Stimulated activated naive CD8-positive, alpha-beta T cell treated with anti-CD3 and anti-CD28 coated beads, Interleukin-15, amount 100 ng/mL, for 72 hours (primary cell): Measurements from ENCODE around the gene PPP1R11.
A peak's percentile ranks its signal among the peaks of the same experiment; 100 is the strongest.
"Not testable (repeated sequence)": the region's sequence is repeated elsewhere in the genome, so short reads cannot be mapped to it uniquely, and the experiment has no call there.

Experiments used
- ATAC-seq: fragments of 150-1000 bp; cut with Tn5 transposase; 2 replicates; pipeline ENCODE4 v1.10.0; 2021; ENCODE audit warnings: mild to moderate bottlenecking, moderate library complexity
- DNase-seq, 2 donors: peaks; one replicate each; pipeline ENCODE4 v3.0.0; 2021 to 2022
- H3K27ac Mint-ChIP-seq, 2 donors: one replicate each; pipeline ENCODE4 v1.8.0; 2022; ENCODE audit warnings: mild to moderate bottlenecking in 2 of 2, mixed read lengths in 2 of 2, moderate library complexity in 2 of 2
- H3K27me3 Mint-ChIP-seq: one replicate; pipeline ENCODE4 v1.8.0; 2022; ENCODE audit warnings: mixed read lengths
- H3K4me1 Mint-ChIP-seq: one replicate; pipeline ENCODE4 v1.8.0; 2022; ENCODE audit warnings: mild to moderate bottlenecking, mixed read lengths
- H3K4me3 Mint-ChIP-seq, 2 donors: one replicate each; pipeline ENCODE4 v1.8.0; 2022; ENCODE audit warnings: mild to moderate bottlenecking in 2 of 2, mixed read lengths in 2 of 2, moderate library complexity in 1 of 2
- H3K9me3 Mint-ChIP-seq, 2 donors: one replicate each; pipeline ENCODE4 v1.8.0; 2022; ENCODE audit warnings: mixed read lengths in 2 of 2

Gene PPP1R11

GRCh38 chr6:30101444-30102413 lies 34.7 kb downstream of the PPP1R11 start:
- Mint-ChIP-seq H3K4me3 (peak overlapping the region; percentile 71 to 78), H3K4me1 (peaks cover 57% of the 10 kb centered on the region), H3K9me3 (no peaks in the 10 kb centered on the region), H3K27me3 (peaks cover 86% of the 10 kb centered on the region), H3K27ac (peak overlapping the region in 1 of 2 donors; percentile 37)
- ATAC-seq (peak; percentile 57), DNase-seq (peak; percentile 46 to 54)

- H3K4me1 Mint-ChIP-seq: peaks cover 52% of the 10 kb centered on the region
- H3K4me3 Mint-ChIP-seq: peak overlapping the region; percentile 78 to 90
- DNase-seq (no peak), ATAC-seq (peak; percentile 60)
- H3K27ac Mint-ChIP-seq: no peak overlapping the region
- no peaks in the 10 kb centered on the region for H3K9me3 Mint-ChIP-seq
- H3K27me3 Mint-ChIP-seq: peaks cover 84% of the 10 kb centered on the region
Observed at GRCh38 chr6:30102414-30102969, 35.5 kb downstream of the PPP1R11 start.

GRCh38 chr6:30102970-30103871 lies 36.2 kb downstream of the PPP1R11 start:
- no peaks in the 10 kb centered on the region for H3K9me3 Mint-ChIP-seq
- peak overlapping the region; percentile 77 to 90 for H3K4me3 Mint-ChIP-seq
- H3K27ac Mint-ChIP-seq: peak overlapping the region in 1 of 2 donors; percentile 68
- H3K4me1 Mint-ChIP-seq: peaks cover 52% of the 10 kb centered on the region
- H3K27me3 Mint-ChIP-seq: peaks cover 84% of the 10 kb centered on the region
- peak; percentile 81 to 83 for DNase-seq
- peak; percentile 90 for ATAC-seq

GRCh38 chr6:30103872-30104179 lies 36.8 kb downstream of the PPP1R11 start:
- no peak for ATAC-seq
- DNase-seq: no peak
- Mint-ChIP-seq H3K4me1 (peaks cover 52% of the 10 kb centered on the region), H3K27me3 (peaks cover 84% of the 10 kb centered on the region), H3K9me3 (no peaks in the 10 kb centered on the region), H3K27ac (no peak overlapping the region), H3K4me3 (peak overlapping the region; percentile 77 to 90)

- Mint-ChIP-seq H3K9me3 (no peaks in the 10 kb centered on the region), H3K4me3 (no peak overlapping the region), H3K4me1 (peaks cover 52% of the 10 kb centered on the region), H3K27ac (no peak overlapping the region), H3K27me3 (peaks cover 81% of the 10 kb centered on the region)
- no peak for DNase-seq
- ATAC-seq: no peak
Observed at GRCh38 chr6:30104661-30105060, 37.7 kb downstream of the PPP1R11 start.

GRCh38 chr6:30111266-30111856 lies 44.4 kb downstream of the PPP1R11 start:
- H3K9me3 Mint-ChIP-seq: no peaks in the 10 kb centered on the region
- ATAC-seq (no peak), DNase-seq (no peak)
- peak overlapping the region in 1 of 2 donors; percentile 16 for H3K27ac Mint-ChIP-seq
- peaks cover 72% of the 10 kb centered on the region for H3K27me3 Mint-ChIP-seq
- peaks cover 29% of the 10 kb centered on the region for H3K4me1 Mint-ChIP-seq
- no peak overlapping the region for H3K4me3 Mint-ChIP-seq

GRCh38 chr6:30112402-30112994 lies 45.5 kb downstream of the PPP1R11 start:
- Mint-ChIP-seq H3K4me3 (peak overlapping the region in 1 of 2 donors; percentile 40), H3K27ac (peak overlapping the region in 1 of 2 donors; percentile 28), H3K9me3 (no peaks in the 10 kb centered on the region), H3K4me1 (peaks cover 28% of the 10 kb centered on the region), H3K27me3 (peaks cover 64% of the 10 kb centered on the region)
- ATAC-seq: no peak
- DNase-seq: no peak

GRCh38 chr6:30113003-30113759 lies 46.2 kb downstream of the PPP1R11 start, which contains the start of gene TRIM31:
TSS of gene TRIM31 (minus strand) at chr6:30113090. CDS start at chr6:30112805, 285 bp downstream.
- Mint-ChIP-seq H3K9me3 (no peaks in the 10 kb centered on the region), H3K27ac (peak within 1 kb of the TSS in 1 of 2 donors; percentile 28), H3K4me3 (peak within 1 kb of the TSS in 1 of 2 donors; percentile 40), H3K4me1 (peaks cover 22% of the 10 kb centered on the region), H3K27me3 (peaks cover 64% of the 10 kb centered on the region)
- DNase-seq (no peak), ATAC-seq (peak; percentile 91)

GRCh38 chr6:30113841-30114240 lies 46.8 kb downstream of the PPP1R11 start:
- H3K27ac Mint-ChIP-seq: no peak overlapping the region
- ATAC-seq (no peak), DNase-seq (no peak)
- H3K4me3 Mint-ChIP-seq: peak overlapping the region in 1 of 2 donors; percentile 0
- peaks cover 15% of the 10 kb centered on the region for H3K4me1 Mint-ChIP-seq
- H3K27me3 Mint-ChIP-seq: peaks cover 62% of the 10 kb centered on the region
- no peaks in the 10 kb centered on the region for H3K9me3 Mint-ChIP-seq

GRCh38 chr6:30116724-30117123 lies 49.7 kb downstream of the PPP1R11 start:
- ATAC-seq (no peak), DNase-seq (no peak)
- Mint-ChIP-seq H3K27ac (no peak overlapping the region), H3K27me3 (peaks cover 52% of the 10 kb centered on the region), H3K4me3 (no peak overlapping the region), H3K9me3 (no peaks in the 10 kb centered on the region), H3K4me1 (peaks cover 15% of the 10 kb centered on the region)

GRCh38 chr6:30118691-30119090 lies 51.7 kb downstream of the PPP1R11 start:
- not testable (repeated sequence) for ATAC-seq

More at GRCh38 chr6:30118691-30119090, 51.7 kb downstream of the PPP1R11 start:
- not testable (repeated sequence) for H3K4me3 Mint-ChIP-seq, H3K9me3 Mint-ChIP-seq, DNase-seq, H3K4me1 Mint-ChIP-seq, H3K27ac Mint-ChIP-seq
- peaks cover 48% of the 10 kb centered on the region for H3K27me3 Mint-ChIP-seq
